Keratinocyte (primary cell): ENCODE results near the gene KLK6.

ENCODE experiments used
- EZH2 ChIP-seq: IDR thresholded peaks from one replicate; pipeline ENCODE4 v1.6.1; 2012; ENCODE audit warnings: inconsistent platforms, mild to moderate bottlenecking, low read length, moderate library complexity
- TF ChIP-seq, protein P1 (sequence below), 3 experiments: IDR thresholded peaks in 1 of 3; conservative IDR thresholded peaks in 1 of 3; optimal IDR thresholded peaks in 1 of 3; 2 replicates in 2 of 3; 3 replicates in 1 of 3; pipeline versions ENCODE3 to v1.5.1; 2011; ENCODE audit warnings: low read length in 3 of 3, mild to moderate bottlenecking in 3 of 3, moderate library complexity in 2 of 3, control low read depth in 1 of 3, inconsistent platforms in 1 of 3; ENCODE audit not compliant: insufficient read depth in 2 of 3; ENCODE audit errors: extremely low read depth in 1 of 3

GRCh38 chr19:50964266-50964665 lies 5.1 kb downstream of the KLK6 start:
- TF ChIP-seq, protein P1, sequence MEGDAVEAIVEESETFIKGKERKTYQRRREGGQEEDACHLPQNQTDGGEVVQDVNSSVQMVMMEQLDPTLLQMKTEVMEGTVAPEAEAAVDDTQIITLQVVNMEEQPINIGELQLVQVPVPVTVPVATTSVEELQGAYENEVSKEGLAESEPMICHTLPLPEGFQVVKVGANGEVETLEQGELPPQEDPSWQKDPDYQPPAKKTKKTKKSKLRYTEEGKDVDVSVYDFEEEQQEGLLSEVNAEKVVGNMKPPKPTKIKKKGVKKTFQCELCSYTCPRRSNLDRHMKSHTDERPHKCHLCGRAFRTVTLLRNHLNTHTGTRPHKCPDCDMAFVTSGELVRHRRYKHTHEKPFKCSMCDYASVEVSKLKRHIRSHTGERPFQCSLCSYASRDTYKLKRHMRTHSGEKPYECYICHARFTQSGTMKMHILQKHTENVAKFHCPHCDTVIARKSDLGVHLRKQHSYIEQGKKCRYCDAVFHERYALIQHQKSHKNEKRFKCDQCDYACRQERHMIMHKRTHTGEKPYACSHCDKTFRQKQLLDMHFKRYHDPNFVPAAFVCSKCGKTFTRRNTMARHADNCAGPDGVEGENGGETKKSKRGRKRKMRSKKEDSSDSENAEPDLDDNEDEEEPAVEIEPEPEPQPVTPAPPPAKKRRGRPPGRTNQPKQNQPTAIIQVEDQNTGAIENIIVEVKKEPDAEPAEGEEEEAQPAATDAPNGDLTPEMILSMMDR (optimal IDR thresholded peaks at IDR 0.05 in 1 of 3, IDR thresholded peaks at IDR 0.05 in 1 of 3, conservative IDR thresholded peaks at IDR 0.05 in 1 of 3; ENCODE audit: extremely low read depth in 1 of 3, insufficient read depth in 2 of 3, low read length in 3 of 3) = no peak
- TF ChIP-seq EZH2 = no peak
